VCaP (cell line): ENCODE measurements around the gene ENTPD1.
"Not testable (repeated sequence)": the region's sequence is repeated elsewhere in the genome, so short reads cannot be mapped to it uniquely, and the experiment has no call there.

Source experiments
- H3K27ac ChIP-seq: fragments of 450-650 bp; 2 replicates; pipeline ENCODE4 v1.5.1; 2017
- CTCF ChIP-seq: fragments of 450-650 bp; conservative IDR thresholded peaks from 2 replicates; pipeline ENCODE4 v1.5.1; 2017; ENCODE audit warnings: mild to moderate bottlenecking, moderate library complexity

The ENTPD1 gene

GRCh38 chr10:95792211-95792780 is 36.3 kb downstream of the ENTPD1 start:
- no peak for TF ChIP-seq CTCF
- no peak overlapping the region for H3K27ac ChIP-seq

DNA sequence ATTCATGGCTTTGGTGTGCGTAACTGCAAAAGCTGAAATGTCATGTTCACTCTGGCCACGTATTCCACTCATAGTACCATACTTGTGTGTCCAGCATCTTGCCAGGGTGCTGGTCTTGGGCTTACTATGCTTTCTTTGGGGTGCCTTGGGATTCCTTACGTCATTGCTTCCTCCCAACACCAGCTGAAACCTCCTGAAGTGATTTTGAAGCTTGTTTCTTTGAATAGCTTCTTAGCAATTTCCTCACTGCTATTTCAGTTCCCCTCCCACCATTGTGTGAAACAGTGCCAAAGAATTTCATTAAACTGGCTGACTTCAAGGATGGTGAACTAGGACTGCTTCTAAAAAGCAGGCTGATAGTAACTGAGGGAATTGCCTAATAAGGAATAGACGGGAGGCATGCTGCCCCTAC is 36.9 kb downstream of the ENTPD1 start:
- TF ChIP-seq CTCF = no peak
- no peak overlapping the region for H3K27ac ChIP-seq

- TF ChIP-seq CTCF = no peak
These were observed 37.6 kb downstream of the ENTPD1 start for GRCh38 chr10:95793401-95794045.

DNA sequence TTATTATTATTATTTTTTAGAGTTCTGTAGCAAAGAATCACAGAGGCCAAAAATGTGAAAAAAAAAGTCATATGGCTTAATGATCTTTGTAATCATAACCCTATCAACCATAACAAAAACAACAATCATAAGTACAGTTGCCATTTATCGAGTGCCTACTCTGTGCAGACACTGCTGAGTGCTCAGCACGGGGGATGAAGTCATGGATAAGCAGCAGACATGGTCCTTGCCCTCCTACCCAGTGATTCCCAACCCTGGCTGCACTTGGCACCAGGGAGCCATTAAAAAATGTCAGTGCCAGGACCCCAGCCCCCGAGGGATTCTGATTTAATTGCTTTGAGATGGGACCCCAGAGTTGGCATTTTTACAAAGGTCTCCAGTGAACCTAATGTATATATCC is 38.2 kb downstream of the ENTPD1 start:
- no peak overlapping the region for H3K27ac ChIP-seq
- no peak for TF ChIP-seq CTCF

More at GRCh38 chr10:95793401-95794045, 37.6 kb downstream of the ENTPD1 start:
- no peak overlapping the region for H3K27ac ChIP-seq

DNA sequence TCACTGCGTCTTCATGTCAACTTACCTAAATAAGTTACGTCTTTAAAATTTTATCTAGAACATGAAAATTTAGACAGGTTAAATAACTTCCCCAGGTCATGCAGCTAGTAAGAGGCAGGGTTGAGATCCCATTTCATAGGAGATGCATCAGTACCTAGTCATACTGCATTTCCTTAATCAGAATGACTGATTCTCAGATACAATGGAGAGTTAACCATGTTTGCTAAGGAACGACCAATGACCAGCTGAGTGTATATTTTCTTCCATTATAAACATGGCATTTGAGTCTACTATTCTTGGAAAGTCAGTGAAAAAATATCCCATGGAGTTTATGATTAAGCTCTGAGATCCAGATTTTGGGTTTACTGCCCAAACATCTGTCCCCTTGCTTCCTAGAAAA is 39.6 kb downstream of the ENTPD1 start:
- H3K27ac ChIP-seq = no peak overlapping the region
- TF ChIP-seq CTCF = no peak

- no peak overlapping the region for H3K27ac ChIP-seq
- no peak for TF ChIP-seq CTCF
These were observed 40.5 kb downstream of the ENTPD1 start for GRCh38 chr10:95796504-95796903.

DNA sequence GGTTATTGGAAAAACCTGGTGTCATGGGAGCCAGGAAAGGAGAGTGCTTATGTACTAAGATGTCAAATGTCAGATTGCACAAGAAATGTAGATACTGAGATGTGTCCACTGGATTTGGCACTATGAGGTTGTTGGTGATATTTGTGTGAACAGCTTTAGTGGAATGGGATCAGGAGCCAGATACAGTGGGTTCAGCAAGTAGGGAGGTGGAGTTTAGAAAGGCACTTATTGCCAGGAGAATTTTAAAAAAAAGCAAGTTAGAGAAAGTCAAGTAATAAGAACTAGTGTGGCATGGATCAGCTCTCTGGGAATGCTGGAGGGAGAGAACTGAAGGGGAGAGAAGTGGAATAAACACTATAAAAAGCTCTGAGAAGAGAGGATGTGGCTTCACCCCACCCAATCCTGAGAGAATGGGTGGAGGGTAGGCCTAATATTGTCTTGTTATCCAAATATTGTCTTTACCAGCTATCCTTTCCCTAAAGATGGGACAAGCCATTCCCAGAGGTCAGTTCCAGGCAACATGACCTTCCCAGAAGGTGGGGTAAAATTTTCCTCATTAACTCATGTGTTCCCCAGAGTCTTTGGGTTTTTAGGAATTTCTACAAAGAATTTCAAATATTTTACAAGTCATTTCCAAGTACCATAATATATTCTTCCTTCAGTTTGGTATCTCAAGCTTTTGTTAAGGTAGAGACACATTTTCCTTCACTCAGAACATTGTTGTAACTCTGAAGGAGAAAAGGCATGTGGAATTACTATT is 42.3 kb downstream of the ENTPD1 start:
- TF ChIP-seq CTCF = no peak
- no peak overlapping the region for H3K27ac ChIP-seq

DNA sequence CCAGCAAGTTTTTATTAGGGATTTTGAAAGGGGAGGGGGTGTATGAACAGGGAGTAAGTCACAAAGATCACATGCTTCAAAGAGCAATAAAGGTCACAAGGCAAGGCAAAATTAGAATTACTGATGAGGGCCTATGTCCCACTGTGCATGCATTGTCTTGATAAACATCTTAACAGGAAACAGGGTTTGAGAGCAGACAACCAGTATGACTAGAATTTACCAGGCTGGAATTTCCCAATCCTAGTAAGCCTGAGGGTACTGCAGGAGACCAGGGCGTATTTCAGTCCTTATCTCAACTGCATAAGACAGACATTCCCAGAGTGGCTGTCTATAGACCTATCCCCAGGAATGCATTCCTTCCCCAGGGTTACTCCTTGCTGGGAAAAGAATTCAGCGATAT is 44.3 kb downstream of the ENTPD1 start:
- H3K27ac ChIP-seq = not testable (repeated sequence)

- H3K27ac ChIP-seq = not testable (repeated sequence)
These were observed 50.9 kb downstream of the ENTPD1 start for GRCh38 chr10:95806687-95807380.

- not testable (repeated sequence) for H3K27ac ChIP-seq
These were observed 52.8 kb downstream of the ENTPD1 start for GRCh38 chr10:95808705-95809308.
